DND-41 (cell line): ENCODE data around the gene SLC25A1.

Experiments used
- ATAC-seq: fragments of 200-7000 bp; cut with Tn5 transposase; 3 replicates; pipeline ENCODE4 v1.9.1; 2021; ENCODE audit warnings: low read depth; ENCODE audit not compliant: insufficient read depth
- DNase-seq: peaks from one replicate; pipeline ENCODE4 v3.0.0-alpha.2; 2020
- H2AFZ ChIP-seq: 2 replicates; pipeline ENCODE4 v1.6.0; 2012; ENCODE audit warnings: low read depth, low read length
- H3K27ac ChIP-seq: 2 replicates; pipeline ENCODE4 v1.5.1; 2012; ENCODE audit warnings: low read length, inconsistent platforms
- H3K27me3 ChIP-seq: fragments of 200-600 bp; sonication (generic); 2 replicates; pipeline ENCODE4 v1.6.0; 2012; ENCODE audit warnings: low read length, mild to moderate bottlenecking, inconsistent platforms; ENCODE audit not compliant: insufficient read depth, poor library complexity
- H3K36me3 ChIP-seq: 2 replicates; pipeline ENCODE4 v1.5.1; 2012; ENCODE audit warnings: low read length, inconsistent platforms; ENCODE audit not compliant: insufficient read depth
- H3K4me1 ChIP-seq: 2 replicates; pipeline ENCODE4 v1.5.1; 2012; ENCODE audit warnings: mild to moderate bottlenecking, low read length; ENCODE audit not compliant: insufficient read depth
- H3K4me2 ChIP-seq: 2 replicates; pipeline ENCODE4 v1.6.0; 2012; ENCODE audit warnings: mild to moderate bottlenecking, moderate library complexity, low read length, inconsistent platforms; ENCODE audit not compliant: insufficient read depth
- H3K4me3 ChIP-seq, 2 experiments: fragments of 200-600 bp in 1 of 2; shearing (Covaris generic) in 1 of 2; 2 replicates each; pipeline ENCODE4 v1.5.1; 2012 to 2016; ENCODE audit warnings: inconsistent platforms in 2 of 2, low read length in 2 of 2, mild to moderate bottlenecking in 2 of 2, low read depth in 1 of 2, moderate library complexity in 1 of 2
- H3K79me2 ChIP-seq: 2 replicates; pipeline ENCODE4 v1.6.0; 2012; ENCODE audit warnings: low read length, inconsistent platforms; ENCODE audit not compliant: insufficient read depth
- H3K9ac ChIP-seq: 2 replicates; pipeline ENCODE4 v1.6.0; 2012; ENCODE audit warnings: low read depth, mild to moderate bottlenecking, inconsistent platforms, low read length, moderate library complexity
- H3K9me3 ChIP-seq: 2 replicates; pipeline ENCODE4 v1.5.1; 2012; ENCODE audit warnings: low read length, moderate library complexity, mild to moderate bottlenecking, inconsistent platforms; ENCODE audit not compliant: insufficient read depth, severe bottlenecking
- H4K20me1 ChIP-seq: 2 replicates; pipeline ENCODE4 v1.6.0; 2012; ENCODE audit warnings: low read length; ENCODE audit not compliant: insufficient read depth
- CTCF ChIP-seq: IDR thresholded peaks from 2 replicates; pipeline ENCODE4 v1.5.1; 2012; ENCODE audit warnings: borderline replicate concordance, low read length, moderate library complexity, mild to moderate bottlenecking; ENCODE audit not compliant: poor library complexity, severe bottlenecking; ENCODE audit errors: extremely low read depth
- EZH2 ChIP-seq: IDR thresholded peaks from 3 replicates; pipeline ENCODE4 v1.6.1; 2012; ENCODE audit warnings: borderline replicate concordance, low read depth, mild to moderate bottlenecking, moderate library complexity, low read length, inconsistent platforms; ENCODE audit not compliant: severe bottlenecking

Gene SLC25A1

GRCh38 chr22:19223110-19223509, 44.6 kb upstream of the SLC25A1 start:
- no peak for TF ChIP-seq EZH2
- TF ChIP-seq CTCF = no peak
- H3K4me3 ChIP-seq = no peak overlapping the region
- peaks cover 34% of the 10 kb centered on the region for H3K36me3 ChIP-seq
- no peak overlapping the region for H3K27ac ChIP-seq
- H3K27me3 ChIP-seq = no peaks in the 10 kb centered on the region
- H3K9ac ChIP-seq = no peak overlapping the region
- H4K20me1 ChIP-seq = no peaks in the 10 kb centered on the region
- DNase-seq (no peak), ATAC-seq (no peak)
- no peak overlapping the region for H2AFZ ChIP-seq
- H3K4me1 ChIP-seq = no peaks in the 10 kb centered on the region
- no peaks in the 10 kb centered on the region for H3K79me2 ChIP-seq
- H3K9me3 ChIP-seq = no peaks in the 10 kb centered on the region
- H3K4me2 ChIP-seq = no peak overlapping the region

GRCh38 chr22:19222242-19223005, 43.9 kb upstream of the SLC25A1 start:
- DNase-seq = no peak
- Histone ChIP-seq H3K27me3 (no peaks in the 10 kb centered on the region), H2AFZ (no peak overlapping the region), H3K9me3 (no peaks in the 10 kb centered on the region), H3K9ac (no peak overlapping the region), H3K4me1 (no peaks in the 10 kb centered on the region), H3K4me2 (no peak overlapping the region), H3K36me3 (peaks cover 34% of the 10 kb centered on the region), H3K27ac (no peak overlapping the region), H3K79me2 (no peaks in the 10 kb centered on the region), H3K4me3 (no peak overlapping the region), H4K20me1 (no peaks in the 10 kb centered on the region)
- TF ChIP-seq EZH2 (no peak), CTCF (no peak)
- no peak for ATAC-seq

GRCh38 chr22:19220867-19221266, 42.3 kb upstream of the SLC25A1 start:
- no peaks in the 10 kb centered on the region for H4K20me1 ChIP-seq
- TF ChIP-seq CTCF (no peak), EZH2 (no peak)
- no peaks in the 10 kb centered on the region for H3K4me1 ChIP-seq
- H3K9ac ChIP-seq = no peak overlapping the region
- ATAC-seq (no peak), DNase-seq (no peak)
- H3K27ac ChIP-seq = no peak overlapping the region
- peaks cover 30% of the 10 kb centered on the region for H3K36me3 ChIP-seq
- H3K27me3 ChIP-seq = no peaks in the 10 kb centered on the region
- no peak overlapping the region for H3K4me2 ChIP-seq
- no peak overlapping the region for H2AFZ ChIP-seq
- H3K4me3 ChIP-seq = no peak overlapping the region
- H3K9me3 ChIP-seq = no peaks in the 10 kb centered on the region
- no peaks in the 10 kb centered on the region for H3K79me2 ChIP-seq
